ENCODE data around the gene BANF2. TPM values are rescaled to one million over a fixed set of nuclear protein-coding genes. Genes with fewer than 3 reads are reported as not detected.

Gene BANF2
- total RNA-seq, 2 donors from 2014 or later = not detected

DNA sequence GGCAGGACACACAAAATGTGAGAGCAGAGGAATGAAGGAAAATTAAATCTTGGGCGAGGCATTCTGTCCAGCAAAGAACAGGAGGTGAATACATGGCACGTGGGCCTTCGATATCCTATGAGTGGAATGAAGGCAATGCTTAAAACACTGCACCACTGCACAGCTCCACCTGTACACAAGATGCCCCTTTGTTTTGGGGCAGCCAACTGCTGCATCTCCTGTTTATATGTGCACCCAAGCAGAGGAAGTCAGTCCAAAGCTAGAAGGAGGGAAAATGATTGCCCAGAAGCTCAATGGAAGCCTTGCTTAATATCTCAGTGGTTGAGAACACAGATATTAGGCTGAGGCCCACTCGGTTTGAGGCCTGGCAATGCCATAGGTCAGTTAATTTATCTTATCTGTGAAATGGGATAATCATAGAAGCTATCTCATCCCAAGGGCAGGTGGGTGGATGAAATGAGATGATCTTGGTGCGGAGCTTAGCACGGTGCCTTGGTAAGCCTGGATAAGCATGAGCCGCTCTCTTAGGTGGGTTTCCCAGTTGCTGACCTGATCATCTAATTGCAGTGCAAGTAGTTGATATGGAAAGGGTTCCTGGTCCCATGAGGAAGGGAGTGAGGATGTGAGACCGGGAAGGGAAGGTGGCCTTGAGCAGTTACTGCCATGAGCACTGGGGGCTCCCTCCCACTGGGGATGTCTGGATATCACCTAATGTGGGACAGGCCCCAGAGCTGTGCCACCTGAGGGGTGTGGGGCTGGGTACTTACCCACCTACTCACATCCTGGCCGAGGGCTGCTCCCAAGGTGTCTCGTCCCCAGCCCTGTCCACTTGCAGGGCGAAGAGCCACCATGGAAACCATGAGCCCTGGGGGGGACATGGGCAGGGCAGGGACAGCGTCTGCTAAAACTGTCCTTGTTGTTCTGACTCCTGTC lies 9.9 kb downstream of the BANF2 start:
- H3K4me3 ChIP-seq (ENCODE audit: low read length) = no peak overlapping the region
- no peaks in the 10 kb centered on the region for H3K9me3 ChIP-seq (ENCODE audit: control insufficient read depth, low read length)
- DNase-seq = no peak
- H3K4me3 Mint-ChIP-seq = no peak overlapping the region
- H3K9ac ChIP-seq (ENCODE audit: extremely low read depth, low read length, poor library complexity, severe bottlenecking) = no peak overlapping the region
- H3K9me3 Mint-ChIP-seq = no peaks in the 10 kb centered on the region
- peaks cover 23% of the 10 kb centered on the region for H3K4me1 ChIP-seq (ENCODE audit: control insufficient read depth, insufficient read depth, low read length)
- no peaks in the 10 kb centered on the region for H3K36me3 ChIP-seq (ENCODE audit: control insufficient read depth, insufficient read depth, low read length)
- no peak overlapping the region for H3K27ac Mint-ChIP-seq
- no peak overlapping the region for H3K27ac ChIP-seq (ENCODE audit: low read depth, low read length)
- no peaks in the 10 kb centered on the region for H3K36me3 Mint-ChIP-seq (ENCODE audit: low read depth)
- no peak for TF ChIP-seq CTCF (conservative IDR thresholded peaks at IDR 0.05)
- no peaks in the 10 kb centered on the region for H3K27me3 Mint-ChIP-seq (ENCODE audit: insufficient read depth)
- WGBS, 2 experiments (ENCODE audit: insufficient coverage in 1 of 2, insufficient read length in 1 of 2) = 88 to 97% methylated on average over 6 to 12 of the region's 12 CpGs
- peaks cover 30% of the 10 kb centered on the region for H3K4me1 Mint-ChIP-seq
- H3K27me3 ChIP-seq (ENCODE audit: control insufficient read depth, insufficient read depth, low read length, poor library complexity, severe bottlenecking) = no peaks in the 10 kb centered on the region

DNA sequence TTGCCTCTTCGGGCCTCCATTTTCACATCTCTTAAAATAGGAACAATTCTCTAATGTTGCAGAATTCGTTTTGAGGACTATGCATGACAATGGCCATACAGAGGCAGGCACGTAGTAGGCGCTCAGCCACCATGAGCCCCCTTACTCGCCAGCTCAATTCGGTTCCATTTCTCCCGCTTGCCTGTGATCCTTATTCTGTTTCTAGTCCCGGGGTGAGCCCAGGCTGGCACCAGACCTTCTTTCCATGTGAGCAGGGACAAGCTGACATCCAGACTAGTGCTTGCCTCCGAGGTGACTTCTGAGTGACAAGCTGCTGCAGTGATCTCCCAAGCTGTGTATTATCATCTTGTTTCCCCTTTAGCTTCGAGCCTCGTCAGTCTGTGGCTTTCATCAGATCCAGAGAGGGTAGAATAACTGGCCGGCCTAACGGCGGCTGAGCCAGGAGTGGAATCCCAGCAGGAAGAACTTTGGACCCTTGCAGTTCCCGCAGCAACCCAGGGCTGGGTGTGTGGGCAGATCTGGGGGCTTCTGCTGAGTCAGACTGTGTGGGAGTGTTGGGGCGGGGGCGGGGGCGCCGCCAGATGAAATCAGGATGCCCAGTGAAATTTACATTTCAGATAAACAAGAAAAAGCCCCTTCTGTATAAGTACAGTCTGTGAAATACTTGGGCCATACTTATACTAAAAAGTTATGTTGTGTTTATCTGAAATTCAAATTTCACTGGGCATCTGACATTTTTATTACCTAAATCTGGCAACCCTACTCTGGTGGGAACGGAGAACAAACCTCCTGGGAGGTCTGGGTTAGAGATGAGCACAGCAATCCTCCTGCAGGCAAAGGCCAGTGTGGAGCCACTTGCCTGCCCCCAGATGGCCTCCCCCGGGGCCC lies 10.9 kb downstream of the BANF2 start:
- DNase-seq = no peak
- no peaks in the 10 kb centered on the region for H3K27me3 Mint-ChIP-seq (ENCODE audit: insufficient read depth)
- no peaks in the 10 kb centered on the region for H3K9me3 Mint-ChIP-seq
- no peak overlapping the region for H3K4me3 Mint-ChIP-seq
- H3K4me3 ChIP-seq (ENCODE audit: low read length) = no peak overlapping the region
- no peaks in the 10 kb centered on the region for H3K27me3 ChIP-seq (ENCODE audit: control insufficient read depth, insufficient read depth, low read length, poor library complexity, severe bottlenecking)
- no peak overlapping the region for H3K27ac Mint-ChIP-seq
- no peaks in the 10 kb centered on the region for H3K36me3 Mint-ChIP-seq (ENCODE audit: low read depth)
- peak overlapping the region; percentile 7 for H3K27ac ChIP-seq (ENCODE audit: low read depth, low read length)
- no peaks in the 10 kb centered on the region for H3K36me3 ChIP-seq (ENCODE audit: control insufficient read depth, insufficient read depth, low read length)
- H3K4me1 Mint-ChIP-seq = peaks cover 30% of the 10 kb centered on the region
- TF ChIP-seq CTCF (conservative IDR thresholded peaks at IDR 0.05) = no peak
- no peak overlapping the region for H3K9ac ChIP-seq (ENCODE audit: extremely low read depth, low read length, poor library complexity, severe bottlenecking)
- peaks cover 23% of the 10 kb centered on the region for H3K4me1 ChIP-seq (ENCODE audit: control insufficient read depth, insufficient read depth, low read length)
- H3K9me3 ChIP-seq (ENCODE audit: control insufficient read depth, low read length) = no peaks in the 10 kb centered on the region
- 51 to 76% methylated on average over 8 to 21 of the region's 21 CpGs for WGBS, 2 experiments (ENCODE audit: insufficient coverage in 1 of 2, insufficient read length in 1 of 2)

- no peaks in the 10 kb centered on the region for H3K27me3 Mint-ChIP-seq (ENCODE audit: insufficient read depth)
- peaks cover 30% of the 10 kb centered on the region for H3K4me1 Mint-ChIP-seq
- TF ChIP-seq CTCF (conservative IDR thresholded peaks at IDR 0.05) = no peak
- Histone ChIP-seq H3K27me3 (ENCODE audit: control insufficient read depth, insufficient read depth, low read length, poor library complexity, severe bottlenecking) (no peaks in the 10 kb centered on the region), H3K36me3 (ENCODE audit: control insufficient read depth, insufficient read depth, low read length) (no peaks in the 10 kb centered on the region), H3K9me3 (ENCODE audit: control insufficient read depth, low read length) (no peaks in the 10 kb centered on the region), H3K9ac (ENCODE audit: extremely low read depth, low read length, poor library complexity, severe bottlenecking) (no peak overlapping the region), H3K4me3 (ENCODE audit: low read length) (no peak overlapping the region), H3K4me1 (ENCODE audit: control insufficient read depth, insufficient read depth, low read length) (peaks cover 23% of the 10 kb centered on the region), H3K27ac (ENCODE audit: low read depth, low read length) (no peak overlapping the region)
- 89 to 100% methylated on average over 1 to 4 of the region's 5 CpGs for WGBS, 2 experiments (ENCODE audit: insufficient coverage in 1 of 2, insufficient read length in 1 of 2)
- H3K9me3 Mint-ChIP-seq = no peaks in the 10 kb centered on the region
- H3K4me3 Mint-ChIP-seq = no peak overlapping the region
- H3K27ac Mint-ChIP-seq = no peak overlapping the region
- no peak for DNase-seq
- no peaks in the 10 kb centered on the region for H3K36me3 Mint-ChIP-seq (ENCODE audit: low read depth)
Measured at GRCh38 chr20:17711267-17711627, 11.5 kb downstream of the BANF2 start.

Measured in endodermal cell (in vitro differentiated cells).